Measurements from ENCODE around the gene USP6.
"Not testable (repeated sequence)": the region's sequence is repeated elsewhere in the genome, so short reads cannot be mapped to it uniquely, and the experiment has no call there.

- not testable (repeated sequence) for TF ChIP-seq CTCF (conservative IDR thresholded peaks at IDR 0.05); EZH2 (IDR thresholded peaks at IDR 0.05; ENCODE audit: low read depth)
These were observed 19.4 kb downstream of the USP6 start for GRCh38 chr17:5135131-5135712.
